Stimulated activated CD4-positive, alpha-beta T cell treated with anti-CD3 and anti-CD28 coated beads, Interleukin-4, amount 100 ng/mL, for 1 hour (primary cell): ENCODE data around the gene SASH3.

ENCODE experiments used
- DNase-seq: peaks from one replicate; pipeline ENCODE4 v3.0.0-alpha.2; 2020

Gene SASH3

GRCh38 chrX:129785160-129785947, 5.6 kb downstream of the SASH3 start:
- no peak for DNase-seq

GRCh38 chrX:129786210-129786651, 6.5 kb downstream of the SASH3 start:
- no peak for DNase-seq

GRCh38 chrX:129787336-129788055, 7.7 kb downstream of the SASH3 start:
- no peak for DNase-seq

- no peak for DNase-seq
Observed at GRCh38 chrX:129788527-129788926, 8.8 kb downstream of the SASH3 start.

GRCh38 chrX:129790146-129790545, 10.4 kb downstream of the SASH3 start:
- DNase-seq = no peak

GRCh38 chrX:129790808-129791207, 11.1 kb downstream of the SASH3 start:
- DNase-seq = no peak

GRCh38 chrX:129791336-129791735, 11.6 kb downstream of the SASH3 start:
- no peak for DNase-seq

GRCh38 chrX:129791961-129792570, 12.3 kb downstream of the SASH3 start:
- no peak for DNase-seq

- no peak for DNase-seq
Observed at GRCh38 chrX:129792586-129793291, 13.0 kb downstream of the SASH3 start.

- no peak for DNase-seq
Observed at GRCh38 chrX:129793604-129794191, 13.9 kb downstream of the SASH3 start.

GRCh38 chrX:129795584-129795983, 15.8 kb downstream of the SASH3 start:
- no peak for DNase-seq

GRCh38 chrX:129797251-129797906, 17.6 kb downstream of the SASH3 start:
- DNase-seq = no peak

- DNase-seq = no peak
Observed at GRCh38 chrX:129798456-129798855, 18.7 kb downstream of the SASH3 start.

- DNase-seq = peak; percentile 39
Observed at GRCh38 chrX:129798888-129799287, 19.1 kb downstream of the SASH3 start.

- no peak for DNase-seq
Observed at GRCh38 chrX:129800186-129800585, 20.4 kb downstream of the SASH3 start.

GRCh38 chrX:129802863-129803262, 23.1 kb downstream of the SASH3 start:
- DNase-seq = no peak

GRCh38 chrX:129804806-129805205, 25.1 kb downstream of the SASH3 start:
- no peak for DNase-seq

- DNase-seq = no peak
Observed at GRCh38 chrX:129808158-129808828, 28.5 kb downstream of the SASH3 start.

- no peak for DNase-seq
Observed at GRCh38 chrX:129808829-129809796, 29.4 kb downstream of the SASH3 start.

- DNase-seq = no peak
Observed at GRCh38 chrX:129813662-129814368, 34.1 kb downstream of the SASH3 start.
